Frontal cortex (tissue), 4 donors: ENCODE measurements around the gene CCL28. TPM values are rescaled to one million over a fixed set of nuclear protein-coding genes. Genes with fewer than 3 reads are reported as not detected.
"Not testable (repeated sequence)": the region's sequence is repeated elsewhere in the genome, so short reads cannot be mapped to it uniquely, and the experiment has no call there.

Experiments
- DNase-seq, 2 donors: peaks; one replicate each; pipeline ENCODE4 v3.0.0; 2012; ENCODE audit warnings: low spot score in 2 of 2
- FAIRE-seq: peaks from 2 replicates; lab custom pipeline; 2012; peaks lifted over from hg19 to GRCh38; lab: Jason Lieb, UNC
- total RNA-seq: library from RNA; depleted of rRNA; stranded (reverse); fragments of >200 nt; gene quantifications from one replicate; pipeline ENCODE4 v1.2.3, GENCODE V29; 2014
- donor health status: control.
- donor health status: control.
- donor health status: control.

Gene CCL28
- total RNA-seq, 1 donor from 2014 or later, result 0.41 TPM

DNA sequence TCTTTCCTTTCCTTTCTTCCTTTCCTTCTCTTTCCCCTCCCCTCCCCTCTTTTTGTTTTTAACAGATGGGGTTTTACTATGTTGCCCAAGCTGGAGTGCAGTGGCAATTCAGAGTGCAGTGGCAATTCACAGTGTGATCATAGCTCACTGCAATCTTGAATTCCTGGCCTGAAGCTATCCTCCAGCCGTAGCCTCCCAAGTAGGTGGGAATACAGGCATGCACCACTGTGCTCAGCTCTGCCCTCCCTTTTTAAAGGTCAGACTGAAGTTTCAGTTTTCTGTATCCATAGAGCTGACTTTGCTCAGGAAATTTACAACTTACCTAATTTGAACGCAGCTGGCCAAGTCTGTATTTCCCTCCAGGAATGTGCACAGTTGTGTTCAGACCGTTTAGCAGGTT is 696 bp downstream of the CCL28 start:
- DNase-seq, result no peak
- FAIRE-seq, result no peak

GRCh38 chr5:43410414-43410813 is 1.8 kb downstream of the CCL28 start:
- DNase-seq (no peak), FAIRE-seq (no peak)

GRCh38 chr5:43409809-43410271 is 2.4 kb downstream of the CCL28 start:
- DNase-seq, result no peak
- FAIRE-seq, result no peak

- FAIRE-seq, result not testable (repeated sequence)
These were observed 9.6 kb downstream of the CCL28 start for GRCh38 chr5:43402524-43403066.

GRCh38 chr5:43401827-43402226 is 10.4 kb downstream of the CCL28 start:
- DNase-seq (no peak), FAIRE-seq (no peak)

More at GRCh38 chr5:43402524-43403066, 9.6 kb downstream of the CCL28 start:
- DNase-seq, result not testable (repeated sequence)

DNA sequence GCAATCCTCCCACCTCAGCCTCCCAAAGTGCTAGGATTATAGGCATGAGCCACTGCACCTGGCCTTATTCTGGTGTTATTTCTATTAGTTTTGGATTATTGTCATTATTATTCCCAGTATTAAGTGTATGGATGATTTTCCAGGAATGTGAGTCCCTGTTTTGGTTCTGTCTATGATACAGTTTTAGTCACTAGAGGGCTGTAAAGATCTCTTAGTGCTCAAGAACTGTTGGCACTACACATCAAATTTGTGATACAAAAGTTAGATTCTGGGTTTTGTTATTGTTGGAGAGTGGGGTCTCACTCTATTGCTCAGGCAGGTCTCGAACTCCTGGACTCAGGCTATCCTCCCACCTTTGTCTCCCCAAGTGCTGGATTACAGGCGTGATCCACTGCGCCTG is 12.1 kb downstream of the CCL28 start:
- no peak for FAIRE-seq
- no peak for DNase-seq

- no peak for FAIRE-seq
- DNase-seq, result peak in 1 of 2 donors; percentile 36
These were observed 15.4 kb downstream of the CCL28 start for GRCh38 chr5:43396762-43397304.

DNA sequence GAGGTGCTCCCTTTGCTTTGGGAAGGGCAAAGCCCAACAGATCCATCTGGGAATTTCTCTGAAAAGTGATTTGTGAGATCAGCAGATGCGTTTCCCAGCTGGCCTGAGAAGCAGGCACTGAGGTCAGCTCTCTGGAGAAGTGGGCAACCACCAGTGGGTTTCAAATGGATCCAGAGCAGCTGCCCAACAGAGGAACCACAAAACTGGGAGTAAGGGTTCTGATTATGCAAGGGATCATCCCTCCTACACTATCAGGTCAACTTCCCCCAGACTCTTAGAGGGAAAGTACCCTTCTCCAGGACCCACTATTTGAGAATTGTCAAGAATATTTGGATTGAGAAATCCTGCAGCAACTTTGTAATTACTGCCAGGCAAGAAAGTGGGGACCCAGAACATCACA is 21.7 kb downstream of the CCL28 start:
- FAIRE-seq, result no peak
- DNase-seq, result no peak

GRCh38 chr5:43389679-43390329 is 22.4 kb downstream of the CCL28 start:
- DNase-seq (peak; percentile 58 to 63), FAIRE-seq (peak; percentile 51)

DNA sequence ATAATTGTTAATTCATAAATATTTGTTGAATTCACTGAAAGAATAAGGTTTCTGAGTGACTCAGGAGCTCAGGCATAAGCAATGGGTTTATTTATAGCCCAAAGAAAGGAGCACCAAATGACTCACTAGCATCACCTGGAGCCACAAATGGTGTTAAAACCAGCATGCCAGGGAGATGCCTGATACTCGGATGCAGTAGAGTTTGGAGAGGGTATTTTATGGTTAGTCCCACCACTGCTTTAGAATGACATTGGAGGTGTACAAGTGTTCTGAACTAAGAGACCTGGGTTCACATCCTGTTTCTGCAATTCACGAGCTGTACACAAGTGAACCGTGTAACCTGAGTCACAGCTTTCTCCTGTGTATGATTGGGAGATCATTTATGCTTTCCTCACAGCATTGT is 25.2 kb downstream of the CCL28 start:
- DNase-seq (no peak), FAIRE-seq (no peak)

DNA sequence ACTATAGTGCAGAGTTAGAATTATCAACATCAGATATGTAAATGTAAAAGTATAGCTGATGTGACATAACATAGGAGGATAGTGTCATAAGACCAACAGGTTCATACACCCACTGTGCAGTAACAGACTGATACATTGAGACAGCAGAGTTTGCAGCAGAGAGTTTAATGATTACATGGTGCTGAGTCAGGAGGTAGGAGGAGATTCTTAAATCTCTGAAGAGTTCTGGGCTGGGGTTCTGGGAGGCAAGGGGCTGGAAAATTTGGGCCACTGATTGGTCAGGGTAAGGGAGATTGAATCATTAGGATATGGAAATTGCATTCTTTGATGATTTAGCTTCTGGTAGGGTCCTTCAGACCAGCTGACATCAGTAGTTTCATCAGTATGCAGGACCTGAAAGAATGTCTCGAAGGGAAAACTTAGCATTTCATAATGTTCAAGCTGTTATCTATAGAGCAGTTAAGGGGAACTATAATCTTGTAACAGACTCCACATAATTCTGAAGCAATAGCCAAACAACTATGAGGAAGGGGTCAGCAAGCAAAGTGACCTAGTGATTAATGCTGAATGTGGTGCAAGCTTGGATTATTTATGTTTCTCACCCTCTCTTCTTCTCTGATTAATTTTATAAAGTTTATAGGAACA is 35.6 kb downstream of the CCL28 start:
- DNase-seq (no peak), FAIRE-seq (no peak)

- DNase-seq, result no peak
- FAIRE-seq, result no peak
These were observed 40.4 kb downstream of the CCL28 start for GRCh38 chr5:43371821-43372220.

DNA sequence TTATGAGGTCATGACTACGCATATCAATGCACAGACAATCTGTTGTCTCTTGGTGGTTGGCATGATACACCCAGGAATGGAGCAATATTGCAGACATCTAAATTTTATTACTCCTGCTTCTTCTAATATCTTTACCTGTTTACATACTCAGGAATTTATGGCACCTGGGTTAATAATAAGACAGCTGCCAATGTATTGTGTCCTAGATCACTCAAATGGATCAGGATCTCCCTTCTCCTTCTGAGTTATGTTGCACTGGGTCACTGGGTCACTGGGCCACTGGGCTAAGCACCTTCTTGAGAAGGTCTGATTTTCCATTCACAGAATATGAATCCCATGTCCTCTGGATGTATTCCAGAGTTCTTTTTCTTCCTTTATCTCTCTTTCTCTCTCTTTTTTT is 41.8 kb downstream of the CCL28 start:
- FAIRE-seq, result no peak

GRCh38 chr5:43369651-43370050 is 42.5 kb downstream of the CCL28 start:
- FAIRE-seq (no peak), DNase-seq (no peak)

More for the DNA sequence above, 41.8 kb downstream of the CCL28 start:
- DNase-seq, result no peak

DNA sequence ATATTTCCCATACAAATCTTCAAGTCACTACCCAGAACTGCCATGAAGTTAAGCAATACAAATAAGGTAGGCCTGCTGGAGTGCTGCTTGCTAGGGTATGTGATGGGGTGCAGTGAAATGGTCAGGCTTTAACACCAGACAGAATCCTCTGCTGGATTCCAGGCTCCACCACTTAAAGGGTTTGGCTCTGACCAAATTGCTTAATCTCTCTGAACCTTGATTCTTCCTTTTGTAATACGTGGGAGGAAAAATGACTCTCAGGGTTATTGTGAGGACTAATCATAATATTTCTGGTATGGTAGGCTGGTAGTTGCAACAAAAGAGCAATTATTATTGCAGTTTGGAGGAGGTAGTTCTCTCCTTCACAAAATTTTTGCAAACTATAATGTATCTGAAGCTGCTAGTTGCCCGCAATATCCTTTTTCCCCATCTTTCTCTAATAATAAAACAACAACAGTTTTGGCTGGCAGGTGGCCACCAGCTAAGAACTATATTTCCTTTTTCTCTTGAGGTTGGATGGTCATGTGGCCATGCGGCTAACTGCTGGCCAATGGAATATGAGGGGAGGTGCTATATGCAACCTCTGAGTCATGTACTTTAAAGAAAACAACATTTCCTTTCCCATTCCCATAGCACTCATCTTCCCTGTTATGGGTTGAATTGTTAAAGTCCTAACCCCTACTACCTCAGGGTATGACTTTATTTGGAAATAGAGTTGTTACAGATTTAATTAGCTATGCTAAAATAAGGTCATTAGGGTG is 44.1 kb downstream of the CCL28 start:
- FAIRE-seq (no peak), DNase-seq (no peak)

- FAIRE-seq, result no peak
- no peak for DNase-seq
These were observed 44.7 kb downstream of the CCL28 start for GRCh38 chr5:43367453-43367852.

DNA sequence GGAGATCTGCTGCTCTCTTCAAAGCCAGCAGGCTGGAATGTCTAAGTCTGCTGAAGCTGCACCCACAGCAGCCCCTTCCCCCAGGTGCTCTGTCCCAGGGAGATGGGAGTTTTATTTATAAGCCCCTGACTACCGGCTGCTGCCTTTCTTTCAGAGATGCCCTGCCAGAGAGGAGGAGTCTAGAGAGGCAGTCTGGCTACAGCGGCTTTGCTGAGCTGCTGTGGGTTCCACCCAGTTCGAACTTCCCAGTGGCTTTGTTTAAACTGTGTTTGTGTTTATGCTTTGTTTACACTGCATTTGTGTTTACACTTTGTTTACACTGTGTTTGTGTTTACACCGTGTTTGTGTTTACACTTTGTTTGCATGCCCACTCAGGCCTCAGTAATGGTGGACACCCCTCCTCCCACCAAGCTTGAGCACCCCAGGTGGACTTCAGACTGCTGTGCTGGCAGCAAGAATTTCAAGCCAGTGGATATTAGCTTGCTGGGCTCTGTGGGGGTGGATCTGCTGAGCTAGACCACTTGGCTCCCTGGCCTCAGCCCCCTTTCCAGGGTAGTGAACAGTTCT is 45.4 kb downstream of the CCL28 start:
- DNase-seq, FAIRE-seq: not testable (repeated sequence)

DNA sequence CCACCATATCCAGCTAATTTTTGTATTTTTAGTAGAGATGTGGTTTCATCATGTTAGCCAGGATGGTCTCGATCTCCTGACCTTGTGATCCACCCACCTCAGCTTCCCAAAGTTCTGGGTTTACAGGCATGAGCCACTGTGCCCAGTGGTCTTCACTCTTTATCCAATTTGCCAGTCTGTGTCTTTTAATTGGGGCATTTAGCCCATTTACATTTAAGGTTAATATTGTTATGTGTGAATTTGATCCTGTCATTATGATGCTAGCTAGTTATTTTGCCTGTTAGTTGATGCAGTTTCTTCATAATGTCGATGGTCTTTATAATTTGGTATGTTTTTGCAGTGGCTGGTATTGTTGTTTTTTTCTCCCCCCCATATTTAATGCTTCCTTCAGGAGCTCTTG is 47.0 kb downstream of the CCL28 start:
- DNase-seq, FAIRE-seq: not testable (repeated sequence)

DNA sequence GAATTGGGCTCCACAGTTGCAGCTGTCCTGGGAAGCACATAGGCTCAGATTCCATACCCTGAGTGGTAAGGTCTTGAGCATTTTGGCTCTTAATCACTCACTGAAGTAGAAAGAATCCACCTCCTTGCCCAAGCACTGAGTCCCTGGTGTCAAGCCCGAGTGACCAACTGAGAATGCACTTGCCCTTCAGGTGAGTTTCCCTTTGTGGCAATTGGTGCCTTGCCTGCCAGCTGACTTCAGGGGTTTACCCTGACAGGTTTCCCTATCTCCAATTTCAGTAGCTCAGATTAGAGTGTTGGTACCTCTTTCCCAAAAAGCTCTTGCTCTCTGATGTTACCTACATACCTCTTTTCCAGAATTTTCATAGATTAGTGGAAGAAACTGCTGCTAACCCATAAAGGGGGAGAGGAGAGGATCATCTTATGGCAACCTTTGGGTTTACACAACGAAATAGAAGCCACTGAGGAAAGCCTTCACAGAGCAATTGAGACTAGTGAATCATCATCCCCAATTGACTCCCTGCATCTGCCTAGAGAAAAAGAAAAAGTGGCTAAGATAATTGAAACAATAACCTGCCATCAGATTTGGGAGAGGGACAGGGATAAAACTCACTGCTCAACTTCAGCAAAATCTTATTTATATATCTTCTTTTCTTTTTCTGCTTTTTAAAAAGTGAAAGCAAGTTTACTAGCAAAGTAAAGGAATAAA is 48.6 kb downstream of the CCL28 start:
- FAIRE-seq (no peak), DNase-seq (no peak)
